PFSK-1 (cell line): ENCODE results near the gene ALG2.

Experiments used
- FOXP2 ChIP-seq: optimal IDR thresholded peaks from 2 replicates; pipeline ENCODE3; 2011; ENCODE audit warnings: borderline replicate concordance, control low read depth, inconsistent platforms; ENCODE audit not compliant: insufficient read depth; ENCODE audit errors: extremely low read length, extremely low read depth
- POLR2AphosphoS5 ChIP-seq: IDR thresholded peaks from 2 replicates; pipeline ENCODE4 v1.6.1; 2012; ENCODE audit warnings: low read depth, mild to moderate bottlenecking, control low read depth, low read length, moderate library complexity
- SIN3A ChIP-seq: IDR thresholded peaks from 2 replicates; pipeline ENCODE4 v1.6.1; 2012; ENCODE audit warnings: mild to moderate bottlenecking, low read length, moderate library complexity, borderline replicate concordance; ENCODE audit not compliant: insufficient read depth
- TAF1 ChIP-seq: IDR thresholded peaks from 2 replicates; pipeline ENCODE4 v1.6.1; 2012; ENCODE audit warnings: low read length, control low read depth, borderline replicate concordance; ENCODE audit not compliant: insufficient read depth
- TF ChIP-seq, protein P1 (sequence below), 2 experiments: IDR thresholded peaks; 2 replicates each; pipeline versions ENCODE4 v1.6.1 to v1.8.0; 2011 to 2012; ENCODE audit warnings: low read depth in 2 of 2, low read length in 2 of 2, control low read depth in 1 of 2, inconsistent platforms in 1 of 2, mild to moderate bottlenecking in 1 of 2, moderate library complexity in 1 of 2; ENCODE audit not compliant: insufficient read depth in 1 of 2

DNA sequence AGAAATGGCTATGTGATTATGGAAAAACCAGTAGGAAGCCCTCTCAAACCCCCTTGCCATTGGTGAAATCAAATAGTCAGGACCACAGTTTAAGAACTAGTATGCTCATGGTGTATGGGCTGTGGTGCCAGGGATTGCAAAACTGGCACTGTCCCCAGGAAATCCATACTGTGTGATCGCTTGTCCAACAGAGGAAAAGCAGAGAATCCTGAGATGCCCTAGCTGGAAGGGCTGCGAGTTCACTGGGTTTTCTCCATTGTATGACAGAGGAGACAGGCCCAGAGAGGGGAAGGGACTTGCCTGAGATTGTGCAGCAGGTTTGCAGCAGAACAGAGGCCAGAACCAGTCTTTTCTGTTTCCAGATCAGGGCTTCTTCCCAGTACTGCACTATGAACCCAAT is 12.9 kb upstream of the ALG2 start:
- no peak for TF ChIP-seq TAF1
- TF ChIP-seq FOXP2, result no peak
- TF ChIP-seq, protein P1, sequence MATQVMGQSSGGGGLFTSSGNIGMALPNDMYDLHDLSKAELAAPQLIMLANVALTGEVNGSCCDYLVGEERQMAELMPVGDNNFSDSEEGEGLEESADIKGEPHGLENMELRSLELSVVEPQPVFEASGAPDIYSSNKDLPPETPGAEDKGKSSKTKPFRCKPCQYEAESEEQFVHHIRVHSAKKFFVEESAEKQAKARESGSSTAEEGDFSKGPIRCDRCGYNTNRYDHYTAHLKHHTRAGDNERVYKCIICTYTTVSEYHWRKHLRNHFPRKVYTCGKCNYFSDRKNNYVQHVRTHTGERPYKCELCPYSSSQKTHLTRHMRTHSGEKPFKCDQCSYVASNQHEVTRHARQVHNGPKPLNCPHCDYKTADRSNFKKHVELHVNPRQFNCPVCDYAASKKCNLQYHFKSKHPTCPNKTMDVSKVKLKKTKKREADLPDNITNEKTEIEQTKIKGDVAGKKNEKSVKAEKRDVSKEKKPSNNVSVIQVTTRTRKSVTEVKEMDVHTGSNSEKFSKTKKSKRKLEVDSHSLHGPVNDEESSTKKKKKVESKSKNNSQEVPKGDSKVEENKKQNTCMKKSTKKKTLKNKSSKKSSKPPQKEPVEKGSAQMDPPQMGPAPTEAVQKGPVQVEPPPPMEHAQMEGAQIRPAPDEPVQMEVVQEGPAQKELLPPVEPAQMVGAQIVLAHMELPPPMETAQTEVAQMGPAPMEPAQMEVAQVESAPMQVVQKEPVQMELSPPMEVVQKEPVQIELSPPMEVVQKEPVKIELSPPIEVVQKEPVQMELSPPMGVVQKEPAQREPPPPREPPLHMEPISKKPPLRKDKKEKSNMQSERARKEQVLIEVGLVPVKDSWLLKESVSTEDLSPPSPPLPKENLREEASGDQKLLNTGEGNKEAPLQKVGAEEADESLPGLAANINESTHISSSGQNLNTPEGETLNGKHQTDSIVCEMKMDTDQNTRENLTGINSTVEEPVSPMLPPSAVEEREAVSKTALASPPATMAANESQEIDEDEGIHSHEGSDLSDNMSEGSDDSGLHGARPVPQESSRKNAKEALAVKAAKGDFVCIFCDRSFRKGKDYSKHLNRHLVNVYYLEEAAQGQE (IDR thresholded peaks at IDR 0.05; ENCODE audit: insufficient read depth in 1 of 2, low read depth in 2 of 2, low read length in 2 of 2), result no peak
- TF ChIP-seq POLR2AphosphoS5, result no peak
- TF ChIP-seq SIN3A, result no peak
